ENCODE measurements around the gene SUSD6. TPM values are rescaled to one million over a fixed set of nuclear protein-coding genes. Genes with fewer than 3 reads are reported as not detected.

Gene SUSD6
- polyA plus RNA-seq, 1 of the 3 experiments (the other 2 are of a cell fraction) = 8.5 TPM

DNA sequence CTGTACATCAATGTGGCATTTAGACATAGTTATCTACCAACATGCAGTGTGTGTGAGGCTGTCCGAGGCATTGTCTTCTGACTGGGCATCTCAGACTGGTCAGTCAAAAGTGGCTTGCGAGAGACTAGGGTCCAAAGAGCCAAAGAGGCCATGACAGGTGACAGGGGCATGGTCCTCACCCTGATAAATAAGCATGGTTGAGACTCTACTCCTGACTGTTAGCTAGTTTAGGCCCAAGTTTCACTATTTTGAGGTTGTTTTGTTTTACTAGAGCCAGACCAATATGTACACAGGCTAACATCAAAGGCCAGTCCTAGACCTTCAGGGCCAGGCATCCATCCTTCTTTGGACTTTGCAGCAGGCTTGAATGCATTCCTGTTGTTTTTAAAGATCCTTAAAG lies 78.6 kb downstream of the SUSD6 start:
- Histone ChIP-seq H3K9me3 (no peaks in the 10 kb centered on the region), H3K79me2 (ENCODE audit: insufficient read depth) (no peaks in the 10 kb centered on the region), H3K4me2 (no peak overlapping the region), H2AFZ (ENCODE audit: low read depth) (no peak overlapping the region), H3K36me3 (replicated peaks in 1 of 2; ENCODE audit: control insufficient read depth in 1 of 2, insufficient read depth in 2 of 2, low read length in 1 of 2) (no peaks in the 10 kb centered on the region), H3F3A (replicated peaks; ENCODE audit: insufficient read depth) (no peaks in the 10 kb centered on the region), H3K9ac (no peak overlapping the region), H3K27ac (ENCODE audit: low read depth in 2 of 2, low read length in 1 of 2) (no peak overlapping the region), H3K27me3 (ENCODE audit: insufficient read depth) (no peaks in the 10 kb centered on the region), H3K9me2 (no peaks in the 10 kb centered on the region), H3K4me3 (ENCODE audit: low read depth in 2 of 2, low read length in 1 of 2) (no peak overlapping the region), H4K20me1 (ENCODE audit: insufficient read depth) (no peaks in the 10 kb centered on the region), H3K4me1 (ENCODE audit: control insufficient read depth in 1 of 2, insufficient read depth in 2 of 2, low read depth in 1 of 2, low read length in 1 of 2) (peaks cover 0 to 41% of the 10 kb centered on the region in 2 experiments; a peak in 3 of 4 replicates)
- TF ChIP-seq ELF1 (IDR thresholded peaks at IDR 0.05) (no peak), RCOR1 (IDR thresholded peaks at IDR 0.05; ENCODE audit: low read length) (no peak), SIN3A (IDR thresholded peaks at IDR 0.05; ENCODE audit: borderline replicate concordance, low read depth, low read length) (no peak), TEAD4 (IDR thresholded peaks at IDR 0.05; ENCODE audit: borderline replicate concordance, insufficient read depth) (no peak), JUND (IDR thresholded peaks at IDR 0.05) (no peak), FOXJ3 (CRISPR knock-in tag; IDR thresholded peaks at IDR 0.05) (no peak), TAF1 (IDR thresholded peaks at IDR 0.05; ENCODE audit: borderline replicate concordance, low read depth, low read length) (no peak), POLR2AphosphoS5 (IDR thresholded peaks at IDR 0.05; ENCODE audit: low read depth, low read length) (no peak), NRF1 (IDR thresholded peaks at IDR 0.05; ENCODE audit: low read depth, low read length) (no peak), FOSL2 (IDR thresholded peaks at IDR 0.05; ENCODE audit: borderline replicate concordance, low read depth) (no peak), NFIC (IDR thresholded peaks at IDR 0.05; ENCODE audit: borderline replicate concordance) (no peak)
- TF ChIP-seq, protein P1, sequence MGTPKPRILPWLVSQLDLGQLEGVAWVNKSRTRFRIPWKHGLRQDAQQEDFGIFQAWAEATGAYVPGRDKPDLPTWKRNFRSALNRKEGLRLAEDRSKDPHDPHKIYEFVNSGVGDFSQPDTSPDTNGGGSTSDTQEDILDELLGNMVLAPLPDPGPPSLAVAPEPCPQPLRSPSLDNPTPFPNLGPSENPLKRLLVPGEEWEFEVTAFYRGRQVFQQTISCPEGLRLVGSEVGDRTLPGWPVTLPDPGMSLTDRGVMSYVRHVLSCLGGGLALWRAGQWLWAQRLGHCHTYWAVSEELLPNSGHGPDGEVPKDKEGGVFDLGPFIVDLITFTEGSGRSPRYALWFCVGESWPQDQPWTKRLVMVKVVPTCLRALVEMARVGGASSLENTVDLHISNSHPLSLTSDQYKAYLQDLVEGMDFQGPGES (IDR thresholded peaks at IDR 0.05; ENCODE audit: low read depth, low read length) = no peak
- TF ChIP-seq, protein P2, sequence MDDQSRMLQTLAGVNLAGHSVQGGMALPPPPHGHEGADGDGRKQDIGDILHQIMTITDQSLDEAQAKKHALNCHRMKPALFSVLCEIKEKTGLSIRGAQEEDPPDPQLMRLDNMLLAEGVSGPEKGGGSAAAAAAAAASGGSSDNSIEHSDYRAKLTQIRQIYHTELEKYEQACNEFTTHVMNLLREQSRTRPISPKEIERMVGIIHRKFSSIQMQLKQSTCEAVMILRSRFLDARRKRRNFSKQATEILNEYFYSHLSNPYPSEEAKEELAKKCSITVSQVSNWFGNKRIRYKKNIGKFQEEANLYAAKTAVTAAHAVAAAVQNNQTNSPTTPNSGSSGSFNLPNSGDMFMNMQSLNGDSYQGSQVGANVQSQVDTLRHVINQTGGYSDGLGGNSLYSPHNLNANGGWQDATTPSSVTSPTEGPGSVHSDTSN (IDR thresholded peaks at IDR 0.05) = no peak
- WGBS (ENCODE audit: low lambda C conversion rate) = 97% methylated on average over 2 of the region's 2 CpGs
- no peak for DNase-seq
- CTCF ChIA-PET = interaction anchor here (1.7 kb wide), 1 partner anchor 37 kb away, joined by 4 read pairs; no protein-coding TSS in a partner anchor
- POLR2A ChIA-PET = no interaction called here

DNA sequence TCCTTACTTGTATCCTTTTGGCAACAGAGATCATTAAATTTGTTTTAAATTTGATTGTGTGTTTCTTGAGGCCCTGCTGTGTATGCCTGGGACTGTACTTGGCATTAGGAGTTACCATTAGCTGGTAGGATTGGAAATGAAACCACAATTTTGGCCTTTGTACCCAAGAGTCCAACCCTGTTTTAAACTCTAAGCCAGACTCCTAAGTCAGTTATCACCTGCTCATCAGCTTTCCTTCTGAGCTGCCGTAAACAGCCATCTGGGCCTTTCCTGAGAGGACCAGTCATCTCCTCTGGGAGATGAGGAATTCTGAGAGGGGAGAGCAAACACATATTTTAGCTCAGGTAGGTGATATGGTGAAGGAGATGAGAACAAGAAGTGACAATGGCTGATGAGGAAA lies 81.2 kb downstream of the SUSD6 start:
- Histone ChIP-seq H3F3A (replicated peaks; ENCODE audit: insufficient read depth) (no peaks in the 10 kb centered on the region), H3K9ac (no peak overlapping the region), H4K20me1 (ENCODE audit: insufficient read depth) (no peaks in the 10 kb centered on the region), H3K9me3 (no peaks in the 10 kb centered on the region), H3K36me3 (replicated peaks in 1 of 2; ENCODE audit: control insufficient read depth in 1 of 2, insufficient read depth in 2 of 2, low read length in 1 of 2) (no peaks in the 10 kb centered on the region), H3K27me3 (ENCODE audit: insufficient read depth) (no peaks in the 10 kb centered on the region), H3K4me2 (no peak overlapping the region), H2AFZ (ENCODE audit: low read depth) (no peak overlapping the region), H3K79me2 (ENCODE audit: insufficient read depth) (no peaks in the 10 kb centered on the region), H3K9me2 (no peaks in the 10 kb centered on the region), H3K4me3 (ENCODE audit: low read depth in 2 of 2, low read length in 1 of 2) (no peak overlapping the region), H3K27ac (ENCODE audit: low read depth in 2 of 2, low read length in 1 of 2) (peak overlapping the region in 1 of 2 experiments; percentile 44; a peak in 1 of 4 replicates), H3K4me1 (ENCODE audit: control insufficient read depth in 1 of 2, insufficient read depth in 2 of 2, low read depth in 1 of 2, low read length in 1 of 2) (peaks cover 9 to 55% of the 10 kb centered on the region in 2 experiments; a peak in 3 of 4 replicates)
- whole genome bisulfite sequencing (ENCODE audit: low lambda C conversion rate) = 79% methylated on average over 1 of the region's 1 CpG
- POLR2A ChIA-PET = no interaction called here
- TF ChIP-seq GABPA (IDR thresholded peaks at IDR 0.05; ENCODE audit: low read depth) (no peak), RAD21 (IDR thresholded peaks at IDR 0.05; ENCODE audit: low read length) (no peak), ELF1 (IDR thresholded peaks at IDR 0.05) (no peak), EZH2phosphoT487 (IDR thresholded peaks at IDR 0.05; ENCODE audit: borderline replicate concordance, low read depth) (no peak), SMC3 (IDR thresholded peaks at IDR 0.05; ENCODE audit: low read depth, low read length) (no peak), YY1 (IDR thresholded peaks at IDR 0.05; ENCODE audit: low read depth) (no peak), RFX5 (IDR thresholded peaks at IDR 0.05; ENCODE audit: low read length) (no peak), FOXJ3 (CRISPR knock-in tag; IDR thresholded peaks at IDR 0.05) (no peak), SIN3A (IDR thresholded peaks at IDR 0.05; ENCODE audit: borderline replicate concordance, low read depth, low read length) (no peak), JUND (IDR thresholded peaks at IDR 0.05) (no peak), MXI1 (IDR thresholded peaks at IDR 0.05; ENCODE audit: low read depth, low read length) (no peak), GATA2 (CRISPR knock-in tag; IDR thresholded peaks at IDR 0.05) (no peak), TCF12 (IDR thresholded peaks at IDR 0.05) (no peak)
- TF ChIP-seq, protein P3, sequence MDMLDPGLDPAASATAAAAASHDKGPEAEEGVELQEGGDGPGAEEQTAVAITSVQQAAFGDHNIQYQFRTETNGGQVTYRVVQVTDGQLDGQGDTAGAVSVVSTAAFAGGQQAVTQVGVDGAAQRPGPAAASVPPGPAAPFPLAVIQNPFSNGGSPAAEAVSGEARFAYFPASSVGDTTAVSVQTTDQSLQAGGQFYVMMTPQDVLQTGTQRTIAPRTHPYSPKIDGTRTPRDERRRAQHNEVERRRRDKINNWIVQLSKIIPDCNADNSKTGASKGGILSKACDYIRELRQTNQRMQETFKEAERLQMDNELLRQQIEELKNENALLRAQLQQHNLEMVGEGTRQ (IDR thresholded peaks at IDR 0.05; ENCODE audit: borderline replicate concordance, low read depth, low read length) = no peak
- TF ChIP-seq, protein P4, sequence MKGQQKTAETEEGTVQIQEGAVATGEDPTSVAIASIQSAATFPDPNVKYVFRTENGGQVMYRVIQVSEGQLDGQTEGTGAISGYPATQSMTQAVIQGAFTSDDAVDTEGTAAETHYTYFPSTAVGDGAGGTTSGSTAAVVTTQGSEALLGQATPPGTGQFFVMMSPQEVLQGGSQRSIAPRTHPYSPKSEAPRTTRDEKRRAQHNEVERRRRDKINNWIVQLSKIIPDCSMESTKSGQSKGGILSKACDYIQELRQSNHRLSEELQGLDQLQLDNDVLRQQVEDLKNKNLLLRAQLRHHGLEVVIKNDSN (IDR thresholded peaks at IDR 0.05; ENCODE audit: borderline replicate concordance, low read depth) = no peak
- no peak for DNase-seq
- CTCF ChIA-PET = interaction anchor here (1.4 to 1.9 kb wide), 2 partner anchors 80 to 108 kb away, joined by 3 to 9 read pairs; no protein-coding TSS in a partner anchor
